Panc1 (cell line): ENCODE data around the gene ERMARD. TPM values are rescaled to one million over a fixed set of nuclear protein-coding genes. Genes with fewer than 3 reads are reported as not detected.

Experiments used
- ATAC-seq: fragments of 200-7000 bp; cut with Tn5 transposase; 2 replicates; pipeline ENCODE4 v1.9.1; 2020; ENCODE audit warnings: mild to moderate bottlenecking, moderate library complexity
- BruUV-seq: library from RNA; stranded (reverse); fragments of 400-500 nt; replicated peaks from 2 replicates; lab custom pipeline; 2021; lab: Mats Ljungman, UMichigan
- CTCF ChIA-PET: fragments of 300-600 bp; sonication (Branson Sonifier 250); formaldehyde crosslinking; loops from one replicate; lab custom pipeline; 2022; ENCODE audit warnings: antibody characterized with exemption; lab: Charles Lee
- POLR2A ChIA-PET: fragments of 300-600 bp; sonication (Branson Sonifier 250); formaldehyde crosslinking; loops from one replicate; lab custom pipeline; 2022; ENCODE audit warnings: antibody characterized with exemption; lab: Charles Lee
- DNase-seq: peaks from one replicate; pipeline ENCODE4 v3.0.0-alpha.2; 2010; ENCODE audit warnings: low read depth, low spot score
- H3K27ac ChIP-seq: 2 replicates; pipeline ENCODE4 v1.5.1; 2011; ENCODE audit warnings: mild to moderate bottlenecking, low read length, inconsistent platforms
- H3K27me3 ChIP-seq: fragments of 200-500 bp; sonication (Bioruptor generic); 2 replicates; pipeline ENCODE4 v1.6.0; 2014; ENCODE audit warnings: low read length, inconsistent platforms; ENCODE audit not compliant: control insufficient read depth, insufficient read depth
- H3K36me3 ChIP-seq: fragments of 200-500 bp; sonication (Bioruptor generic); 2 replicates; pipeline ENCODE4 v1.5.1; 2014; ENCODE audit warnings: inconsistent platforms, mild to moderate bottlenecking, low read length, moderate library complexity; ENCODE audit not compliant: control insufficient read depth, insufficient read depth
- H3K4me1 ChIP-seq: 2 replicates; pipeline ENCODE4 v1.5.1; 2011; ENCODE audit warnings: inconsistent platforms, mild to moderate bottlenecking, low read length, moderate library complexity; ENCODE audit not compliant: control insufficient read depth, insufficient read depth
- H3K4me3 ChIP-seq, 2 experiments: 2 replicates each; pipeline ENCODE4 v1.5.1; 2011 to 2012; ENCODE audit warnings: low read depth in 2 of 2, low read length in 2 of 2, mild to moderate bottlenecking in 2 of 2, inconsistent platforms in 1 of 2, moderate library complexity in 1 of 2
- H3K9me3 ChIP-seq: fragments of 200-500 bp; sonication (Bioruptor generic); 2 replicates; pipeline ENCODE4 v1.5.1; 2014; ENCODE audit warnings: low read depth, mild to moderate bottlenecking, inconsistent platforms, low read length, moderate library complexity; ENCODE audit not compliant: control insufficient read depth, insufficient read depth
- POLR2AphosphoS5 ChIP-seq: IDR thresholded peaks from 2 replicates; pipeline ENCODE4 v1.6.1; 2012; ENCODE audit warnings: mild to moderate bottlenecking, low read depth, low read length, moderate library complexity
- SIN3A ChIP-seq: IDR thresholded peaks from 2 replicates; pipeline ENCODE4 v1.6.1; 2012; ENCODE audit warnings: low read depth, mild to moderate bottlenecking, low read length, moderate library complexity, borderline replicate concordance; ENCODE audit not compliant: insufficient read depth
- TCF7L2 ChIP-seq: IDR thresholded peaks from 2 replicates; pipeline ENCODE4 v1.6.1; 2011; ENCODE audit warnings: mild to moderate bottlenecking, low read depth, low read length, inconsistent platforms
- in situ Hi-C: cut with HindIII; loops from 2 replicates; pipeline ENCODE4 v1.10.0; 2016; ENCODE audit warnings: low sequenced_read_pairs, low pct_unique_long_range_greater_than_20kb
- intact Hi-C: fragments of 100-400 bp; cut with micrococcal nuclease; formaldehyde crosslinking; loops from one replicate; pipeline ENCODE4 v1.10.0; 2022; ENCODE audit not compliant: unreplicated experiment
- total RNA-seq: library from RNA; stranded (reverse); gene quantifications from one replicate; pipeline ENCODE4 v1.2.1, GENCODE V29; 2021; ENCODE audit not compliant: unreplicated experiment
- TF ChIP-seq, protein P1 (sequence below): fragments of 450-650 bp; IDR thresholded peaks from 2 replicates; pipeline ENCODE4 v1.5.1; 2017; ENCODE audit warnings: mild to moderate bottlenecking
- TF ChIP-seq, protein P2 (sequence below), 2 experiments: IDR thresholded peaks; 2 replicates each; pipeline ENCODE4 v1.6.1; 2011 to 2012; ENCODE audit warnings: low read depth in 2 of 2, control low read depth in 1 of 2, low read length in 1 of 2, mild to moderate bottlenecking in 1 of 2, moderate library complexity in 1 of 2; ENCODE audit not compliant: insufficient read depth in 1 of 2

Gene ERMARD
- total RNA-seq, 1 experiment from 2014 or later = 38.5 TPM

DNA sequence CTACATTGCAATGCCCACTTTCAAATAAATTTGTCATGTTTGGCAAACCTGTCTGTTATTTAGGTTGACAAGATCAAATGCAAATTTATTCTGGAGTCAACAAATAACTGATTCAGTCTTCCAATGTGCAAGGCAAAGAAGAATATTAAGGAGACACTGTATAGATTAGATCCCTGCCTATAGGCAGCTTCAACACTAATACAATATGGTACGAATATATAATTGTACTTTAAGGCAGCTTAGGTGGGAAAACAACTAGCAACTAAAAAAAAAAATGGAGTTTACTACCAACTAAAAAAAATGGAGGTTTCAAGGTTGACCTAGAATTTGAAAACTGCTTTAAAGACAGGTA is 25.4 kb upstream of the ERMARD start:
- DNase-seq (no peak), ATAC-seq (no peak)
- Histone ChIP-seq H3K4me3 (no peak overlapping the region), H3K27ac (no peak overlapping the region), H3K4me1 (peaks cover 22% of the 10 kb centered on the region), H3K9me3 (no peaks in the 10 kb centered on the region), H3K27me3 (no peaks in the 10 kb centered on the region), H3K36me3 (no peaks in the 10 kb centered on the region)
- BruUV-seq = no TSS peak
- TF ChIP-seq POLR2AphosphoS5 (no peak), TCF7L2 (no peak), SIN3A (no peak)
- TF ChIP-seq, protein P1, sequence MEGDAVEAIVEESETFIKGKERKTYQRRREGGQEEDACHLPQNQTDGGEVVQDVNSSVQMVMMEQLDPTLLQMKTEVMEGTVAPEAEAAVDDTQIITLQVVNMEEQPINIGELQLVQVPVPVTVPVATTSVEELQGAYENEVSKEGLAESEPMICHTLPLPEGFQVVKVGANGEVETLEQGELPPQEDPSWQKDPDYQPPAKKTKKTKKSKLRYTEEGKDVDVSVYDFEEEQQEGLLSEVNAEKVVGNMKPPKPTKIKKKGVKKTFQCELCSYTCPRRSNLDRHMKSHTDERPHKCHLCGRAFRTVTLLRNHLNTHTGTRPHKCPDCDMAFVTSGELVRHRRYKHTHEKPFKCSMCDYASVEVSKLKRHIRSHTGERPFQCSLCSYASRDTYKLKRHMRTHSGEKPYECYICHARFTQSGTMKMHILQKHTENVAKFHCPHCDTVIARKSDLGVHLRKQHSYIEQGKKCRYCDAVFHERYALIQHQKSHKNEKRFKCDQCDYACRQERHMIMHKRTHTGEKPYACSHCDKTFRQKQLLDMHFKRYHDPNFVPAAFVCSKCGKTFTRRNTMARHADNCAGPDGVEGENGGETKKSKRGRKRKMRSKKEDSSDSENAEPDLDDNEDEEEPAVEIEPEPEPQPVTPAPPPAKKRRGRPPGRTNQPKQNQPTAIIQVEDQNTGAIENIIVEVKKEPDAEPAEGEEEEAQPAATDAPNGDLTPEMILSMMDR = no peak
- TF ChIP-seq, protein P2, sequence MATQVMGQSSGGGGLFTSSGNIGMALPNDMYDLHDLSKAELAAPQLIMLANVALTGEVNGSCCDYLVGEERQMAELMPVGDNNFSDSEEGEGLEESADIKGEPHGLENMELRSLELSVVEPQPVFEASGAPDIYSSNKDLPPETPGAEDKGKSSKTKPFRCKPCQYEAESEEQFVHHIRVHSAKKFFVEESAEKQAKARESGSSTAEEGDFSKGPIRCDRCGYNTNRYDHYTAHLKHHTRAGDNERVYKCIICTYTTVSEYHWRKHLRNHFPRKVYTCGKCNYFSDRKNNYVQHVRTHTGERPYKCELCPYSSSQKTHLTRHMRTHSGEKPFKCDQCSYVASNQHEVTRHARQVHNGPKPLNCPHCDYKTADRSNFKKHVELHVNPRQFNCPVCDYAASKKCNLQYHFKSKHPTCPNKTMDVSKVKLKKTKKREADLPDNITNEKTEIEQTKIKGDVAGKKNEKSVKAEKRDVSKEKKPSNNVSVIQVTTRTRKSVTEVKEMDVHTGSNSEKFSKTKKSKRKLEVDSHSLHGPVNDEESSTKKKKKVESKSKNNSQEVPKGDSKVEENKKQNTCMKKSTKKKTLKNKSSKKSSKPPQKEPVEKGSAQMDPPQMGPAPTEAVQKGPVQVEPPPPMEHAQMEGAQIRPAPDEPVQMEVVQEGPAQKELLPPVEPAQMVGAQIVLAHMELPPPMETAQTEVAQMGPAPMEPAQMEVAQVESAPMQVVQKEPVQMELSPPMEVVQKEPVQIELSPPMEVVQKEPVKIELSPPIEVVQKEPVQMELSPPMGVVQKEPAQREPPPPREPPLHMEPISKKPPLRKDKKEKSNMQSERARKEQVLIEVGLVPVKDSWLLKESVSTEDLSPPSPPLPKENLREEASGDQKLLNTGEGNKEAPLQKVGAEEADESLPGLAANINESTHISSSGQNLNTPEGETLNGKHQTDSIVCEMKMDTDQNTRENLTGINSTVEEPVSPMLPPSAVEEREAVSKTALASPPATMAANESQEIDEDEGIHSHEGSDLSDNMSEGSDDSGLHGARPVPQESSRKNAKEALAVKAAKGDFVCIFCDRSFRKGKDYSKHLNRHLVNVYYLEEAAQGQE (IDR thresholded peaks at IDR 0.05; ENCODE audit: insufficient read depth in 1 of 2, low read depth in 2 of 2, low read length in 1 of 2) = no peak
- POLR2A ChIA-PET = interaction anchor here (0.7 to 1.1 kb wide), 2 partner anchors 25 to 605 kb away, joined by 3 to 6 read pairs; no protein-coding TSS in a partner anchor
- in situ Hi-C loops (no loop called here), intact Hi-C loops (no loop called here)
- CTCF ChIA-PET = no interaction called here

DNA sequence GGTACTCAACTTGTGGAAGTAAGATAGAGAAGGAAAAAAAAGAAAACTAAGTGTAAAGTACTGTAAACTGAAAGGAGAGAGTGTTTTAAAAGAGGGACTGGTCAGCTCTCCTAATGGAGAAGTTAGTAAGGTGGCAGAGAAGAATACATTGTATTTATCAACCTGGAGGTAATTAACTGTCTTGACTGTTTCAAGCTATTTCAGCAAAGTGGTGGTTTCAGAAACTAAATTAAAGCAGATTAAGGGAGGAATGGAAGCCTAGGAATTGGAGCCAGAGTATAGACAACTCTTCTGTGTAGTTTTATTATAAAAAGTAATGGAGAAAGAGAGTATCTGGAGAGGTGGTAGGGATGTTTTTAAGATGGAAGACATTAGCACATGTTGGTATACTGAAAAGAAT is 24.5 kb upstream of the ERMARD start:
- H3K4me3 ChIP-seq = no peak overlapping the region
- intact Hi-C loops = no loop called here
- H3K27ac ChIP-seq = no peak overlapping the region
- peaks cover 13% of the 10 kb centered on the region for H3K4me1 ChIP-seq
- TF ChIP-seq, protein P2 (IDR thresholded peaks at IDR 0.05; ENCODE audit: insufficient read depth in 1 of 2, low read depth in 2 of 2, low read length in 1 of 2) = no peak
- TF ChIP-seq TCF7L2 = no peak
- TF ChIP-seq SIN3A = no peak
- TF ChIP-seq, protein P1 = no peak
- no peak for TF ChIP-seq POLR2AphosphoS5
- ATAC-seq (no peak), DNase-seq (no peak)
- POLR2A ChIA-PET = no interaction called here
- H3K36me3 ChIP-seq = no peaks in the 10 kb centered on the region
- BruUV-seq = TSS peak; percentile 57
- no peaks in the 10 kb centered on the region for H3K27me3 ChIP-seq
- no peaks in the 10 kb centered on the region for H3K9me3 ChIP-seq
- CTCF ChIA-PET = no interaction called here
- in situ Hi-C loops = no loop called here
